GM19328 (cell line): Measurements from ENCODE around the gene HDGFL3.

Source experiments
- ATAC-seq: cut with Tn5 transposase; IDR thresholded peaks from one replicate; pipeline ENCODE4 v1.9.1; 2021; ENCODE audit warnings: mild to moderate bottlenecking, moderate library complexity; ENCODE audit not compliant: unreplicated experiment

Gene HDGFL3

GRCh38 chr15:83129791-83130190 is 77.8 kb downstream of the HDGFL3 start:
- ATAC-seq = no peak

- ATAC-seq = no peak
Observed at GRCh38 chr15:83127547-83128150, 80.0 kb downstream of the HDGFL3 start.

GRCh38 chr15:83123529-83123928 is 84.1 kb downstream of the HDGFL3 start:
- ATAC-seq = no peak

- ATAC-seq = no peak
Observed at GRCh38 chr15:83119968-83120581, 87.5 kb downstream of the HDGFL3 start.

GRCh38 chr15:83118968-83119367 is 88.7 kb downstream of the HDGFL3 start:
- ATAC-seq = no peak

- no peak for ATAC-seq
Observed at GRCh38 chr15:83118291-83118827, 89.3 kb downstream of the HDGFL3 start.

GRCh38 chr15:83115831-83116565 is 91.6 kb downstream of the HDGFL3 start:
- peak; percentile 53 for ATAC-seq

- no peak for ATAC-seq
Observed at GRCh38 chr15:83115410-83115809, 92.2 kb downstream of the HDGFL3 start.

- no peak for ATAC-seq
Observed at GRCh38 chr15:83114856-83115255, 92.8 kb downstream of the HDGFL3 start.

GRCh38 chr15:83113881-83114674 is 93.5 kb downstream of the HDGFL3 start:
- ATAC-seq = no peak

GRCh38 chr15:83112956-83113299 is 94.7 kb downstream of the HDGFL3 start:
- ATAC-seq = no peak

GRCh38 chr15:83112233-83112955 is 95.2 kb downstream of the HDGFL3 start:
- no peak for ATAC-seq

GRCh38 chr15:83111149-83111548 is 96.5 kb downstream of the HDGFL3 start:
- ATAC-seq = no peak

GRCh38 chr15:83110381-83110780 is 97.2 kb downstream of the HDGFL3 start:
- ATAC-seq = no peak

- ATAC-seq = no peak
Observed at GRCh38 chr15:83109532-83109931, 98.1 kb downstream of the HDGFL3 start.

GRCh38 chr15:83108266-83109219 is 99.1 kb downstream of the HDGFL3 start:
- peak; percentile 47 for ATAC-seq

- ATAC-seq = no peak
Observed at GRCh38 chr15:83107841-83108181, 99.8 kb downstream of the HDGFL3 start.

GRCh38 chr15:83106994-83107840 is 100.4 kb downstream of the HDGFL3 start, which contains the start of gene TM6SF1:
Gene TM6SF1, plus strand, starts transcription at chr15:83107645. Its CDS starts 36 bp downstream, at chr15:83107681.
- no peak for ATAC-seq

- ATAC-seq = no peak
Observed at GRCh38 chr15:83105440-83105839, 102.2 kb downstream of the HDGFL3 start.
